Measurements from ENCODE around the gene ELK4.

ELK4 gene

DNA sequence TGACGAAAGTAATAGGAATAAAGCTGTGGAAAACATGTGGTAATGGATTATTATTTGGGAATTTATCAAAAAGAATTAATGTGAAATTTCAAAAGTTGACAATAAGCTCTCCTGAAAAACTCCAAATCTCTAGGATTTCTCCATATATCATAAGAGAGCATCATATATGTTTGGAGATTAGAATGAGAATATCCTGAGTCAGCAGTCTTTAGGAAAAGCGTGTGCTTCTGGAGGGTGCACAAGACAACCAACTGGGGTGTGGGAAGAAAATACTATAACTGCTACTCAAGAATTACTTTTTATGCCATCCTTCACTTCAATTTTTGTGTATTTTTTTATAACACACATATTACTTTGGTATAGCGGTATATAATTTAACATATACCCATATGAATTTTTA is 19.7 kb downstream of the ELK4 start:
- TF ChIP-seq FOXP2 (optimal IDR thresholded peaks at IDR 0.05; ENCODE audit: borderline replicate concordance, extremely low read depth, extremely low read length, insufficient read depth) (no peak), TAF1 (IDR thresholded peaks at IDR 0.05; ENCODE audit: borderline replicate concordance, insufficient read depth, low read length) (no peak), SIN3A (IDR thresholded peaks at IDR 0.05; ENCODE audit: borderline replicate concordance, insufficient read depth, low read length) (no peak), POLR2AphosphoS5 (IDR thresholded peaks at IDR 0.05; ENCODE audit: low read depth, low read length) (no peak)
- TF ChIP-seq, protein P1, sequence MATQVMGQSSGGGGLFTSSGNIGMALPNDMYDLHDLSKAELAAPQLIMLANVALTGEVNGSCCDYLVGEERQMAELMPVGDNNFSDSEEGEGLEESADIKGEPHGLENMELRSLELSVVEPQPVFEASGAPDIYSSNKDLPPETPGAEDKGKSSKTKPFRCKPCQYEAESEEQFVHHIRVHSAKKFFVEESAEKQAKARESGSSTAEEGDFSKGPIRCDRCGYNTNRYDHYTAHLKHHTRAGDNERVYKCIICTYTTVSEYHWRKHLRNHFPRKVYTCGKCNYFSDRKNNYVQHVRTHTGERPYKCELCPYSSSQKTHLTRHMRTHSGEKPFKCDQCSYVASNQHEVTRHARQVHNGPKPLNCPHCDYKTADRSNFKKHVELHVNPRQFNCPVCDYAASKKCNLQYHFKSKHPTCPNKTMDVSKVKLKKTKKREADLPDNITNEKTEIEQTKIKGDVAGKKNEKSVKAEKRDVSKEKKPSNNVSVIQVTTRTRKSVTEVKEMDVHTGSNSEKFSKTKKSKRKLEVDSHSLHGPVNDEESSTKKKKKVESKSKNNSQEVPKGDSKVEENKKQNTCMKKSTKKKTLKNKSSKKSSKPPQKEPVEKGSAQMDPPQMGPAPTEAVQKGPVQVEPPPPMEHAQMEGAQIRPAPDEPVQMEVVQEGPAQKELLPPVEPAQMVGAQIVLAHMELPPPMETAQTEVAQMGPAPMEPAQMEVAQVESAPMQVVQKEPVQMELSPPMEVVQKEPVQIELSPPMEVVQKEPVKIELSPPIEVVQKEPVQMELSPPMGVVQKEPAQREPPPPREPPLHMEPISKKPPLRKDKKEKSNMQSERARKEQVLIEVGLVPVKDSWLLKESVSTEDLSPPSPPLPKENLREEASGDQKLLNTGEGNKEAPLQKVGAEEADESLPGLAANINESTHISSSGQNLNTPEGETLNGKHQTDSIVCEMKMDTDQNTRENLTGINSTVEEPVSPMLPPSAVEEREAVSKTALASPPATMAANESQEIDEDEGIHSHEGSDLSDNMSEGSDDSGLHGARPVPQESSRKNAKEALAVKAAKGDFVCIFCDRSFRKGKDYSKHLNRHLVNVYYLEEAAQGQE (IDR thresholded peaks at IDR 0.05; ENCODE audit: insufficient read depth in 1 of 2, low read depth in 2 of 2, low read length in 2 of 2), result no peak

DNA sequence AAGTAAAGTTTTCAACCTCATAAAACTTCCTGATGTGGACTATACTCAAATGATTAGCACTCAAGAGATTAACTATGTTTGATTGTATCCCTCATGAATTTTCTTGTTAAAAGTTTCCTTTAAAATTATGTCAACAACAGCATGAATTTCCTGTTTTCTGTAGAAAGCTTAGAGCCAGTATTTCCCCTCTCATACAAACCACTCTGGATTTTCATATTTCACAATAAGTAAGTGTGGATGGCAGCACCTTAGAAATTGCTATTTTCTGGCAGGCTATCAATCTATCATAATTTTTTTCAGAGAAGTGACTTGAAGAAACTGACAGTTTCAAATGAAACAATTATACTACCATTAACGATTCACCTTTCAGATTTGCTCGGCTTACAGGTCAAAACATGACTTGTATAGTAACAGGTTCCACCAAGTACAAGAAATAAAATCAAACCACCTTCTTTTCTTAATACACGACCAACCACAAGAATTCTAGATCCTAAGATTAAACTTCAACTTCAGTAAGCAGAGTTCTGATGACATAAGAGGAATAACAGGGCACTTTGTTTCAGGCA is 20.8 kb downstream of the ELK4 start:
- TF ChIP-seq FOXP2 (optimal IDR thresholded peaks at IDR 0.05; ENCODE audit: borderline replicate concordance, extremely low read depth, extremely low read length, insufficient read depth) (no peak), POLR2AphosphoS5 (IDR thresholded peaks at IDR 0.05; ENCODE audit: low read depth, low read length) (no peak), TAF1 (IDR thresholded peaks at IDR 0.05; ENCODE audit: borderline replicate concordance, insufficient read depth, low read length) (no peak), SIN3A (IDR thresholded peaks at IDR 0.05; ENCODE audit: borderline replicate concordance, insufficient read depth, low read length) (no peak)
- TF ChIP-seq, protein P1 (IDR thresholded peaks at IDR 0.05; ENCODE audit: insufficient read depth in 1 of 2, low read depth in 2 of 2, low read length in 2 of 2), result no peak

DNA sequence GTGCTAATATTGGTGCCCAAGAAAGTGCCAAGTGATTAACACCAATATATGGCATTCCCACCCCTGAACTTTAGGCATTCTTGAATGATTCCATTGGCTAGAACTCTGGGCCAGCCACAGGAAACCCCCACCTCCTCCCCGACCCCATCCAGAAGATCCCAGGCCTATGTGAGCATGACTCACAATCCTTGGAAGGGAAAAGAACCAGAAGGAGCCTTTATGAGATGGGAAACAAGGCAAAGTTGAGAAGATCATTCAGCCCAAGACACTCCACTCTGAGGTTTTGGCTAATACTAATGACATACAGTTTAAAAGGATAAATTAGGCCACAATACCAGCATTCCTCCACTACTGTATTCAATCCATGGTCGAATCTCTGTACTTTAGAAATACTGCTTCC is 21.8 kb downstream of the ELK4 start:
- TF ChIP-seq SIN3A (IDR thresholded peaks at IDR 0.05; ENCODE audit: borderline replicate concordance, insufficient read depth, low read length), result no peak
- TF ChIP-seq POLR2AphosphoS5 (IDR thresholded peaks at IDR 0.05; ENCODE audit: low read depth, low read length), result no peak
- TF ChIP-seq TAF1 (IDR thresholded peaks at IDR 0.05; ENCODE audit: borderline replicate concordance, insufficient read depth, low read length), result no peak
- TF ChIP-seq, protein P1 (IDR thresholded peaks at IDR 0.05; ENCODE audit: insufficient read depth in 1 of 2, low read depth in 2 of 2, low read length in 2 of 2), result no peak
- no peak for TF ChIP-seq FOXP2 (optimal IDR thresholded peaks at IDR 0.05; ENCODE audit: borderline replicate concordance, extremely low read depth, extremely low read length, insufficient read depth)

DNA sequence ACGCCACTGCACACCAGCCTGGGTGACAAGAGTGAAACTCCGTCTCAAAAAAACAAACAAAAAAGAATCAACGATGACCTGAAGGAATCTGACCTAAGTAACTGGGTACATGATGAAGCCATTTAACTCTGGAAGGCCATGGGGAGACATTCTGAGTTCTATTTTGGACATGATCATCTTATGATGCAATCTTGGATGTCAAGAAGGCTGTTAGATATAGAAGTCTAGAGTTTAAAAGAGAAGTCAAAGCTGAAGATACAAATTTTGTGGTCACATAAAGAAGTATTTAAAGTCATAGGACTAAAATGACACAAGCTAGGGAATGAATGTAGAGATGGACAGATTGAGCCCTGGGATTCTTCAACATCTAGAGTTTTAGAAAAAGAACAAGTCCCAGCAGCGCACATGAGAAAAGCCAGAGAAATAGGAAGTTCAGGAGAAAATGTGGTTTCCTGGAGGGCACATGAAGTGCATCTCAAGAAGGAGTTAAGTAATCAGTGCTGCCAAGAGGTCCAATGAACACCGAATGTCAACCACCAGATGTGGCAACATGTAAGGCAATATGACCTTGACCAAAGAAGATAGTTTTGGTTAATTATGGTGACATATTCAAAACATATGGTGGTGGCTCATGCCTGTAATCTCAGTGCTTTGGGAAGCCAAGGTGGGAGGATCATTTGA is 26.8 kb downstream of the ELK4 start:
- TF ChIP-seq, protein P1 (IDR thresholded peaks at IDR 0.05; ENCODE audit: insufficient read depth in 1 of 2, low read depth in 2 of 2, low read length in 2 of 2), result no peak
- TF ChIP-seq POLR2AphosphoS5 (IDR thresholded peaks at IDR 0.05; ENCODE audit: low read depth, low read length) (no peak), SIN3A (IDR thresholded peaks at IDR 0.05; ENCODE audit: borderline replicate concordance, insufficient read depth, low read length) (no peak), TAF1 (IDR thresholded peaks at IDR 0.05; ENCODE audit: borderline replicate concordance, insufficient read depth, low read length) (no peak), FOXP2 (optimal IDR thresholded peaks at IDR 0.05; ENCODE audit: borderline replicate concordance, extremely low read depth, extremely low read length, insufficient read depth) (no peak)
